GM13977 (cell line): ENCODE data around the gene RNF130.

Experiments used
- DNase-seq: peaks from one replicate; pipeline ENCODE4 v3.0.0; 2012; ENCODE audit warnings: low spot score
- in situ Hi-C: fragments of 300-500 bp; cut with MboI; formaldehyde crosslinking; loops from one replicate; pipeline ENCODE4 v1.12.0; 2022; ENCODE audit warnings: low sequenced_read_pairs, low pct_unique_long_range_greater_than_20kb, mixed read lengths, inconsistent platforms; ENCODE audit not compliant: unreplicated experiment
- TF ChIP-seq, protein P1 (sequence below): IDR thresholded peaks from 2 replicates; pipeline ENCODE4 v1.5.1; 2012; ENCODE audit warnings: mild to moderate bottlenecking, control low read depth; ENCODE audit not compliant: insufficient read depth; ENCODE audit errors: extremely low read depth, missing control alignments

Gene RNF130

DNA sequence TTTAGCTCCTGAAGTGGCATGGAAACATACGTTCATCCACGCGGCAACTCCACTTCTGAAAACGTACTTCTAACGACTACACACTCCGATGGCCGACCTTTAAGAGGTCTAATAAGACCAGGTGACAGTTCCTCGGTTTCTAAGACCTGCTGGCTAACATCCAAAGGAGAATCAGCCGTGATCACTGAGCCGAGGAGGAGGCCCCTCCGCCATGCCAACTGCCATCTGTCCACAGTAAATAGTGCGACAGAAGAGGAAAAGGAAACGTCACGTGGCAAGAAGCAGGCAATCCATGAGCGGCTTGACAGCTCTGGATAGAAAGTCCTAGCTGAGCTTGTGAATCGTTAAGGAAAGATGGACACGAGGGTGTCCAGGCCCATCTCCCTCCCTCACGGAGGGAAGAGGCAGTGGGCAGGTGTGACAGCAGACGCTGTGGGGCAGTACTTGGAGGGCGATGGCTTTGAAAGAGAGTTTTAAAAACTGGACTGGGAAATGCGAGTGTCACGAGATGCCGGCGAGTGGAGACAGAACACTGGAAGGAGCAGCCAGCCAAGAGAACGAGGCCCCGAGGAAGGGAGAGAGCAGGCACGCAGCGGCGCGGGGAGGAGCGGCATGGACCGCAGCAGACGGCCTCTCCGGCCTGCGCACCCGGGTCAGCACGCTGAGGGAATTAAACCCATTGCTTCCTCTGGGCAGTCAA is 97.2 kb downstream of the RNF130 start:
- no peak for DNase-seq
- TF ChIP-seq, protein P1, sequence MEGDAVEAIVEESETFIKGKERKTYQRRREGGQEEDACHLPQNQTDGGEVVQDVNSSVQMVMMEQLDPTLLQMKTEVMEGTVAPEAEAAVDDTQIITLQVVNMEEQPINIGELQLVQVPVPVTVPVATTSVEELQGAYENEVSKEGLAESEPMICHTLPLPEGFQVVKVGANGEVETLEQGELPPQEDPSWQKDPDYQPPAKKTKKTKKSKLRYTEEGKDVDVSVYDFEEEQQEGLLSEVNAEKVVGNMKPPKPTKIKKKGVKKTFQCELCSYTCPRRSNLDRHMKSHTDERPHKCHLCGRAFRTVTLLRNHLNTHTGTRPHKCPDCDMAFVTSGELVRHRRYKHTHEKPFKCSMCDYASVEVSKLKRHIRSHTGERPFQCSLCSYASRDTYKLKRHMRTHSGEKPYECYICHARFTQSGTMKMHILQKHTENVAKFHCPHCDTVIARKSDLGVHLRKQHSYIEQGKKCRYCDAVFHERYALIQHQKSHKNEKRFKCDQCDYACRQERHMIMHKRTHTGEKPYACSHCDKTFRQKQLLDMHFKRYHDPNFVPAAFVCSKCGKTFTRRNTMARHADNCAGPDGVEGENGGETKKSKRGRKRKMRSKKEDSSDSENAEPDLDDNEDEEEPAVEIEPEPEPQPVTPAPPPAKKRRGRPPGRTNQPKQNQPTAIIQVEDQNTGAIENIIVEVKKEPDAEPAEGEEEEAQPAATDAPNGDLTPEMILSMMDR: no peak
- in situ Hi-C loops: no loop called here

DNA sequence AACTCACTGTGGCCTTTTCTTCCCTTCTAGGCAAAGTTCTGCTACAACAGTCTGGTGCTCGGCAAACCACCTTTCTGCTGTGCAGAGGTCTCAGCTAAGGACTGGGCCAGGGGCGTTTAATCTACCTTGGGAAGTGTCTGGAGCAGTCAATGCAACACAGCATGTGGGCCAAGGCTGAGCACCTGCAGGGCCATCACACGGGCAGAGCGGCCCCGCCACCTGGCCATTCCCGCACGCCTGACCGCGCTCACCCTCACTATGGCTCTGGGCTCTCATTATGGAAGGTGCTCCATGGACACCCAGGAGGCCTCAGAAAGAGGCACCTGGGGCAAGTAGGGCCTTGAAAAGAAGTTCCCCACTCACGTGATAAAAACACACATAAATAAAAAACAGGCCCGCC is 98.2 kb downstream of the RNF130 start:
- in situ Hi-C loops: no loop called here
- DNase-seq: no peak
- TF ChIP-seq, protein P1: no peak

DNA sequence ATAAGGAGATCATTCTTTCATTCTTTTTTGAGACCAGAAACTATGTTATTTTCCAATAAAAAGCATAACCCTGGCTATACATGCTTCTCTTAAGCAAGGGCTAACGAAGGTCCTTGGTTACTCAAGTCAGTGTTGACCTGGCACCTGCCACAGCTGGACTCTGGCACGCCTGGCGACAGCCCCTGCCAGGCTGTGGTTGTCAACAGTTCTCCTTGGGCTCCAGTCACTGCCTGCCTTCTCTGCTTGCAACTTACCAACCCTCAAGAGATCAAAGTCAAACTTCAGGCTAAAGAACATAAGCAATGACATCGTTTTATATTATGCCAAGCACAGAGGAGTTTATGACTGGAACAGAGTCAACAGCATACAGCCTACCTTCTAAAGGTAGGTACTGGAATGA is 102.4 kb downstream of the RNF130 start:
- TF ChIP-seq, protein P1: no peak
- DNase-seq: no peak
- in situ Hi-C loops: no loop called here

DNA sequence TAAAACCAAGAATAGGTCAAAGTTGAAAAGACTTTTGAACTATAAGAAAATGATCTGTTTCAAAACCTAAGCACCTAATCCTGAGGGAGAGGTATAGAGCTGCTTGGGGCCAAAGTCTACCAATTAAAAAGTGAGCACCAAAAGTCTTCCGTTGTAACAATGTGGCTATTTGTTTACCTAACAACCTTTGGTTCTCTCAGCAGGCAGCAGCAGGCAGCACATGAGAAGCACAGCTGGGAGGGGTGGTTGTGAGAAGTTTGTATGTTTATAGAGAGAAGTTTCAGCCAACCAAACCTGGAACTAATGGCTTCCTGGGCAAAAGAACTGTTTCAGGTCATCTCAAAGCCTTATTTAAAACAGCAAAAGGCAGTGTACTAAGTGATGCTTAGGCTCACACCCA is 104.1 kb downstream of the RNF130 start:
- in situ Hi-C loops: no loop called here
- TF ChIP-seq, protein P1: no peak
- DNase-seq: no peak

DNA sequence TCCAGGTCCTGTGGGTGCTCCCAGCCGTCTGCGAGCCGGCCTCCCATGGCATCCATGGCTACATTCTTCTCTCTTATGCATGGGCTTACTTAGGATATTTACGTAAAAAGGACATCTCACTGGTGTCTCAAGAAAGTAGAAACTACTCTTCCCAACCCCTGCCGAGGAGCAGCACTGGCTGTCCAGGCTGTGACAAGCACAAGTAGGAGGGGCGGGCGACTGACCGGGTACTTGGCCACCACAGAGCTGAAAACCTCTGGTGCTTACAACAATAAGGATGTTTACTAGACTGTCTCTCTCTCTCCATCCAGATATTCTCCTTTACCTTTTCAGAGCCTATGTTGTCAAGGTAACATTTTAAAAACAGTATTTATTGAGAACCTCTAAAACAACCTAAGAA is 107.5 kb downstream of the RNF130 start:
- DNase-seq: no peak
- TF ChIP-seq, protein P1: no peak
- in situ Hi-C loops: no loop called here

DNA sequence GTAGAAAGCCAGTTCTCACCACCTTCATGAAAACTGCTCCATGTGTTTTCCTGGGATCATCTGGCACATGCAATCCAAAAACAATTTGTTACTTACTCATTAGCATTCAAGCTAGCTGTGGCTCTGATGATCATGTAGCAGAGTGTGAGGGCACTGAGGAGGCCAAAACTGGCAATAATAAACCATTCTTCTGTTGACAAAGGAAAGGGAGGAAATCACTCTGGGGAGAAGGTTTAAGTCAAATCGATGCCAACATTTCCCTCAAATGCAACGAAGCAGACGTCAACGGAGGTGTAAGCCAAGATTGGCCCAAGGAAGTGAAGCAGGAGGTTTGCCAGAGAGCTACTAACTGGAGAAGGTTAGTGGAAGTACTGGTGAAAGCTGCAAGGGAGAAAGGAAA is 108.2 kb downstream of the RNF130 start:
- in situ Hi-C loops: no loop called here
- no peak for DNase-seq
- TF ChIP-seq, protein P1: no peak
